BE2C (cell line): ENCODE data around the gene CHRNA9.

Experiments
- DNase-seq: peaks from one replicate; pipeline ENCODE4 v3.0.0-alpha.2; 2020
- H3K27me3 ChIP-seq: fragments of 250-450 bp; sonication (Bioruptor Pico); 2 replicates; pipeline ENCODE4 v1.5.1; 2020; ENCODE audit warnings: mild to moderate bottlenecking
- H3K36me3 ChIP-seq: fragments of 250-450 bp; sonication (Bioruptor Pico); 2 replicates; pipeline ENCODE4 v1.5.1; 2020; ENCODE audit warnings: mild to moderate bottlenecking
- H3K4me1 ChIP-seq: fragments of 250-450 bp; sonication (Bioruptor Pico); 2 replicates; pipeline ENCODE4 v1.5.1; 2020
- H3K4me3 ChIP-seq: 2 replicates; pipeline ENCODE4 v1.5.1; 2011; ENCODE audit warnings: low read depth, low read length
- H3K9me3 ChIP-seq: fragments of 250-450 bp; sonication (Bioruptor Pico); 2 replicates; pipeline ENCODE4 v1.5.1; 2020
- TF ChIP-seq, protein P1 (sequence below): IDR thresholded peaks from 2 replicates; pipeline ENCODE4 v1.5.1; 2012; ENCODE audit warnings: mild to moderate bottlenecking, low read depth, low read length

Gene CHRNA9

GRCh38 chr4:40301603-40302002 is 33.5 kb upstream of the CHRNA9 start:
- DNase-seq = no peak
- TF ChIP-seq, protein P1, sequence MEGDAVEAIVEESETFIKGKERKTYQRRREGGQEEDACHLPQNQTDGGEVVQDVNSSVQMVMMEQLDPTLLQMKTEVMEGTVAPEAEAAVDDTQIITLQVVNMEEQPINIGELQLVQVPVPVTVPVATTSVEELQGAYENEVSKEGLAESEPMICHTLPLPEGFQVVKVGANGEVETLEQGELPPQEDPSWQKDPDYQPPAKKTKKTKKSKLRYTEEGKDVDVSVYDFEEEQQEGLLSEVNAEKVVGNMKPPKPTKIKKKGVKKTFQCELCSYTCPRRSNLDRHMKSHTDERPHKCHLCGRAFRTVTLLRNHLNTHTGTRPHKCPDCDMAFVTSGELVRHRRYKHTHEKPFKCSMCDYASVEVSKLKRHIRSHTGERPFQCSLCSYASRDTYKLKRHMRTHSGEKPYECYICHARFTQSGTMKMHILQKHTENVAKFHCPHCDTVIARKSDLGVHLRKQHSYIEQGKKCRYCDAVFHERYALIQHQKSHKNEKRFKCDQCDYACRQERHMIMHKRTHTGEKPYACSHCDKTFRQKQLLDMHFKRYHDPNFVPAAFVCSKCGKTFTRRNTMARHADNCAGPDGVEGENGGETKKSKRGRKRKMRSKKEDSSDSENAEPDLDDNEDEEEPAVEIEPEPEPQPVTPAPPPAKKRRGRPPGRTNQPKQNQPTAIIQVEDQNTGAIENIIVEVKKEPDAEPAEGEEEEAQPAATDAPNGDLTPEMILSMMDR = no peak
- Histone ChIP-seq H3K4me3 (no peak overlapping the region), H3K4me1 (no peaks in the 10 kb centered on the region), H3K36me3 (no peaks in the 10 kb centered on the region), H3K9me3 (no peaks in the 10 kb centered on the region), H3K27me3 (no peaks in the 10 kb centered on the region)

- TF ChIP-seq, protein P1 = no peak
- no peaks in the 10 kb centered on the region for H3K36me3 ChIP-seq
- no peaks in the 10 kb centered on the region for H3K4me1 ChIP-seq
- no peak for DNase-seq
- no peaks in the 10 kb centered on the region for H3K27me3 ChIP-seq
- no peaks in the 10 kb centered on the region for H3K9me3 ChIP-seq
- no peak overlapping the region for H3K4me3 ChIP-seq
These were observed 31.4 kb upstream of the CHRNA9 start for GRCh38 chr4:40303751-40304150.

DNA sequence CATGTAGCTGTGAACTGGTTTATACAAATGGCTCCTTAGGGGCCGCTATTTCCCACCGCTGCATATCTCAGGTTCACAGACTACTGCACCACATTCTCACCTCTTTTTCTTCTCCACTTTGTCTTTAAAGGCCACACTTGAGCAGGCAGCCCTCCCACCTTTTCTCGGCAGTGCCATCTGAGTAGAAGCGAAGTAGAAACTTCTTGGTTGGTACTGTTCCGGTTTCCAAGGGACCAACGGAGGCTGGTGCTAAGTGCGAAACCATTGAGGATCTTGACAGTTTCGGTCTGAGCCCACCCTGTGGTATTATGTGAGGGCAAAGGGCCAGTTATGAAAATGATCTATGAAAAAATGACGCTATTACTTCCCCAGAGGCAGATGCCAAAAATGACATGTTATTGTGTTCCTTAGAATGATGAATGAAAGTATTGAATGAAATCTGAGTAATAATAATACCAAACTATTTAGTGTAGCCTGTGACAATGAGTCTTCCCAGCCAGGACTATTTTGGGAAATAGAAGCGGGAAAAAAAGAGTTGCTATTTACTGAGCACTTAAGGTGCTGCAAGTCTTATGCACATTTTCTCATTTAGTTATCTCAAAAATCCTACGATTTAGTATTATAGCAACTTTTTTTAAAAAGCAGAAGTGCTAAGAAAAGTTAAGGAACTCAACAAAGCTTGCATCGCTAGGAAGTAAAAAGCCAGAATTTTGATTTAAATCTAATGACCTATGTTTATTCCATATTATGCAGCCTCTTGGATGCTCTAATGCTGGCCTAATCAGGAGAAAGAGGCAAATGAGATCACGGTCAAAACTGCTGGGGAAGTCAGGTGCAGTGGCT is 29.6 kb upstream of the CHRNA9 start:
- H3K36me3 ChIP-seq = no peaks in the 10 kb centered on the region
- H3K4me1 ChIP-seq = no peaks in the 10 kb centered on the region
- TF ChIP-seq, protein P1 = no peak
- no peak for DNase-seq
- no peaks in the 10 kb centered on the region for H3K9me3 ChIP-seq
- H3K27me3 ChIP-seq = no peaks in the 10 kb centered on the region
- no peak overlapping the region for H3K4me3 ChIP-seq

GRCh38 chr4:40306226-40306625 is 28.9 kb upstream of the CHRNA9 start:
- Histone ChIP-seq H3K4me3 (no peak overlapping the region), H3K36me3 (no peaks in the 10 kb centered on the region), H3K4me1 (no peaks in the 10 kb centered on the region), H3K9me3 (no peaks in the 10 kb centered on the region), H3K27me3 (no peaks in the 10 kb centered on the region)
- DNase-seq = no peak
- TF ChIP-seq, protein P1 = no peak

- H3K4me3 ChIP-seq = no peak overlapping the region
- H3K27me3 ChIP-seq = no peaks in the 10 kb centered on the region
- no peaks in the 10 kb centered on the region for H3K9me3 ChIP-seq
- no peaks in the 10 kb centered on the region for H3K4me1 ChIP-seq
- H3K36me3 ChIP-seq = no peaks in the 10 kb centered on the region
- no peak for DNase-seq
- TF ChIP-seq, protein P1 = no peak
These were observed 28.2 kb upstream of the CHRNA9 start for GRCh38 chr4:40306976-40307375.

DNA sequence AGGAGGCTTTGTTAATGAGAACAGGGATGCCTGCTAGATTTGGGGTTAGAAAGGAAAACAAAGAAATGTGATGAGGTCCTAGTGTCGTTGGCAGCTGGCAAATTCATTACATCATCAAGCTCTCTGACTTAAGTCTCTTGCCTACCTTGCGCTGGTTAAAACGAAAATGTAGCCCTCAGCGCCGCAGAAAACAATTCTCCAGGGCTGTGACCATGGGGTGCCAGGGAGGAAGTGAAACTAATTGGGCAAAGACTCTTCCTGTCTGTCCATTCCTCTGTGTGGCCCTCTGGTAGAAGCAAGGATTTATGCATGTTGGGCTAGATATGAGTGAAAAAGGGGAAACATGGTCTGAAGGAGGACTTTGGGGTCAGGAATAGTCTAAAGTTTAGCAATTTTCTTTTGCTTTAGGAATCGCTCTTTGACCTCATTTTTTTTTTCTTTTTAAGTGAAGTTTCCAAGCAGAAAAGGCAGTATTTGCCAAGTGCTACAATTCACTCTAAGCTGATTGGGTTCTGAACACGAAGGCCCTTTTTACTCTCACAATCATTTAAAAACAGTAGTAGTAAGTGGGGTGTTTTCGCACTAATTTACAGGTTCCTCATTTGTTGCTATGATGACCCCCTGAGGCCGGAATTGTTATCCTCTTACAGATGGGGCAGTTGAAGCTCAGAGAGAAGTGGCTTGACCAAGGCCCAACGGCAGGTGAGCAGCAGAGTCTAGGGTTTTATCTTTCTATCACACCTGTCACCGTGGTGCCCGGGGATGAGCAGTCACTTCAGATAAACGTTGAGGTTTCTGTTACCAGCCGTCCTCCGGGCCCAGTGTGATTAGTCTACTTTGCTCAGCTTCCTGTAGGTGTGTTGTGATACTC is 27.3 kb upstream of the CHRNA9 start:
- H3K9me3 ChIP-seq = no peaks in the 10 kb centered on the region
- H3K27me3 ChIP-seq = no peaks in the 10 kb centered on the region
- no peaks in the 10 kb centered on the region for H3K4me1 ChIP-seq
- TF ChIP-seq, protein P1 = no peak
- no peaks in the 10 kb centered on the region for H3K36me3 ChIP-seq
- DNase-seq = no peak
- H3K4me3 ChIP-seq = no peak overlapping the region
